Suppressor macrophage treated with lipopolysaccharide for 4 hours (primary cell): ENCODE results near the gene CDH12.
"Not testable (repeated sequence)": the region's sequence is repeated elsewhere in the genome, so short reads cannot be mapped to it uniquely, and the experiment has no call there.

ENCODE experiments used
- DNase-seq: peaks from one replicate; pipeline ENCODE4 v3.0.0-alpha.2; 2020

The CDH12 gene

DNA sequence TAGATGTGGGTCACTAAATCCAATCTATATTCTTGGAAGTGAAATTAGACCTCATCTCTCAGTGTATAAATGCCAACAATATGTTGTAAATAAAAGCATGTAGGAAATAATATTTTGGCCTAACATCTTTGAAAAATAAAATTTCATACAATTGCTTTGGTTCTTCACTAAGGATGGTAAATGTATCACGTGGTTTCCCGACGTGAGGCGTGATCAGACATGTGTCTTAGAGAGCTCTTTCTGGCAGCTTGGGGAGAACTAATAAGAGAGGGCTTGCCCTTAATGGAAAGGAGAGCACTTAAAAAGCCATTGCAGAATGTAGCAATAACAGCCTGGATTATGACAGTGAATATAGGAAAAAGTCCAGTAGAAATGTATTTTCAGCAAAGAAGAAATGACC, 602.6 kb downstream of the CDH12 start:
- DNase-seq: no peak

DNA sequence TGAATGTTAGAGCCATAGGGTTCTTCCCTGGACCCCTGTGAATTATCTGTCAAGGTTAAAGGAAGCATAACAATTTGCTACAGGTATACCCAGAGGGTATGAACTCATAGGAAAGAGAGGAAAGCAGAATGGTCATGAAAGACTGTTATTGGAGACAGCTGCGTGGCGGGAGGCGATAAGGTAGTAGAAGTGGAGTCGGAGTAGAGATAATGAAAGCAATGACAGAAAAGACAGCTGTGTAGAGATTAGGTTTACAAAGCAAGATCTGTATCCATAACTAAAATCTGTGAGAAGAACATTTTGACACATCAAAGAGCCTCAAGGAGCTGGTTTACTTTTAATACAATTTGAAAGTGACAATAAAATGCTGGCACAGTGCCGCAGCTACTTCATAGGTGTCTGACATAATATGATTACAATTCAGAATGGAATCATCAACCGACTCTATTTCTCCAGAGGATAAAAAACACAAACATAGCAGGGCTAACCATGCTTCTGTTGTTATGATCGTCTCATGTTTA, 603.9 kb downstream of the CDH12 start:
- DNase-seq: no peak

DNA sequence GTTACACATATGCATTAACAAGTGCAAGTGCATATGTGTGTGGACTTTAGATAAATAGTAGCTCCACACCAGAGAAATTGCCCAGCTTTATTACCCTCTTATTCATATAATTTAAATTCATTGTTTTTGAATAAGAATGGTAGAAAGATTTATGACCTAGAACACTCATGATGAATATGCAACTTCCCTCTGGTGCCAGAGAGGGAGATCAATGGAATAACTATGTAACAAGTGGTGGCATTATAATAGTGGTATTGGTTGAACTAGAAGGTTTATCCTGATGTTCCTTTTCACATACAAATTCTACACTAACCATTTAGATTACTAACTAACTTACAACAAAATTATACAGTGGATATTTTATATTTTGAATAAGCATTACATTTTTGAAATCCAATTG, 607.4 kb downstream of the CDH12 start:
- no peak for DNase-seq

DNA sequence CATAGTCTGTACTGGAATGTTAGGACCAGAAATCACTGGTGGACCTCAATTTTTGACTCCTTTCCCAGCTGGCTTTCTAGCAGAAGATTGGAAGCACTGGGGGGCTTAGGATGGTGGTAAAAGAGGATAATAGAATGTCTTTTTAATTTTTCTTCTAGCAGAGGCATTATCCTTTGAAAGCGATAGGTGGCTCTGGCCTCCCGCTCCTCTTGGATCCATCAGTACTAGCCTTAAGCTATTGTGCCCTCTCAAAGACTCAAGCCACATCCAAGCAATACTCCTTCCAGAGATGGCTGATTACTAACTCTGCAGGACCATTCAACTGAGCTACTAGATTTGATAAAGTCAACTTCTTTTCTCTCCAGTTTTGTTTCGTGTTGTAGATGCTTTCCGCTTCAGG, 610.6 kb downstream of the CDH12 start:
- no peak for DNase-seq

DNA sequence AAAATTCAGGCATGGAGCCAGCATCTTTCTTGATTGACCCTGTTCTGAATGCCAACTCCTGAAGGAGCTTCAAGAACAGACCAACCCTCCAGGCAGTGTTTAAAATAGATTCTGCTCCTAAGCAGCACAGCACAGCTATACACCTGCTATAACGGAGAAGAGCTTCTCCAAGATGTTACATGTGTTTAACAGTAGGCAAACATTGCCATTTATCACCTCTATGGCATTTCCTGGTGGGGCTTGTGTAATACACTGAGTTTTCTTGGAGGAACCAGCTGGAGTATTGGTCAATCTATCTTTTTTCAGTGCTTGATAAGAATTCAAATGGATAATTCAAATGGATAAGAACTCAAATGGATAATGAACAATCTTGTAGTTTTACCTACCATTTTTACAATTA, 615.1 kb downstream of the CDH12 start:
- no peak for DNase-seq

DNA sequence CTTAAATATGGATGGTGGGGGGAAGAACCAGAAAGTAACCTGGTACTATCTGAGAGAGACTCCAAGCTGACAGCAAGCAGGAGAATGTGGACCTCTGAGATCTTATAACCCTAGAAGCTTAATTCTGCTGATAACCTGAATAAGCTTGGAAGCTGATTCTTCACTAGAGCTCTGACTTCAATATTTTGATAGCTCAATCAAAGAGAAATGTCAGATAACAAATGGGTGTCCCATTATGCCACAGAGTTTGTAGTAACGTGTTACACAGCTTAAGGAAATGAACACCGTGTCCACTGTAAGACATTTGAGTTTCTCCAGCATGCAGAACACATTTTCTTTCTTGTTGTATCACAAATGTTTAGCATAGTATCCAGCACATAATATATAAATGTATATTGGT, 626.7 kb downstream of the CDH12 start:
- no peak for DNase-seq

DNA sequence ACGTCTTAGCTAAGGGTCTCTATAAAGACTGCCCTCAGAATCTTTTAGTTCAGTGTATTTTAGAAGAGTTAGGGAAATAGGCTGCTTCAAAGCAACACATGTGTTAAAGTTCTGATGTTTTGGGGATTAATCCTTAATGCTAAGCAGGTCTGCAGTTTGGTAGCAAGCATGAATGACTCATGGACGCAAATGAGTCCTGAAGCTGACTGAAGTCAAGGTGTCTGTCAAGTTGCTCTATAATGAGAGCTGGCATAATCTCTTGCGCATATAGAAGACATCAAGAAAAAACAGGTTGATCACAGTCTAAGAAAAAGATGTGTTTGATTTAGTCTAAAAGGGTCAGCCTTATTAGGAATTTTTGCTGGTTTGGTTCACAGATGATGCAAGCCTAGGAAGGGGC, 630.1 kb downstream of the CDH12 start:
- DNase-seq: no peak

DNA sequence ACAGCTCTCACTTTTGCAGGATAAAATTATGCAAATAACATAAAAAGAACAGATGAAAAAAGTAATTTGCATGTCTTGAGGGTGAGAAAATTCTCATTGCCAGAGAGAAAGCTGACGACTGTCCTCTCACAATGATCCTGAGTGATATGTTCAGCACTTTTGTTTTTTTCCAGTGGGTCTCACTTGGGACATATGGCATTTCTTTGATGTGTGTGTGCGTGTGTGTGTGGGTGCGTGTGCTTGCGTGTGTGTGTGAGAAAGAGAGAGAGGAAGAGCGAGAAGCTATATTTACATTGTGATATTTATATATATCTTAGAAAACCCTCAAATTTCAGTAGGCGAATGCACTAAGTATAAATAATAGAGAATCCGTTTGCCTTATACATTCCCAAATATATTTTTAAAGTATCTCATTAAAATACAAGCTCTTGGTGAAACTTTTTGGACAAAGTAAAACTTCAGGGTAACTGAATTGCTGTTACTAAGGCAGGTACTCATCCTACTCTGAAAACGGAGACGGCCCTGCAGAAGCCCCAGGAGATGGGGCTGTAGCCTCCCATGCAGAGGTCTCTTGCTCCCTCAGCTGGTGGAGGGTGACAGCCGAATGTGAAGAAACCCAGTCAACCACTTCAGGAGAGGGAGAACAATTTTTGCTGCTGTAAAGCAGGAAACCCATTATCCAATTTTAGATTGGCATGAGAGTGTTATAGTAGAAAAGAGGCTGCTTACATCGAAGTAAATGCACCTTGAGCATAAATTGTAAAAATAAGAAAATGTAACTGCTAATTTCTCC, 639.2 kb downstream of the CDH12 start:
- DNase-seq: not testable (repeated sequence)

DNA sequence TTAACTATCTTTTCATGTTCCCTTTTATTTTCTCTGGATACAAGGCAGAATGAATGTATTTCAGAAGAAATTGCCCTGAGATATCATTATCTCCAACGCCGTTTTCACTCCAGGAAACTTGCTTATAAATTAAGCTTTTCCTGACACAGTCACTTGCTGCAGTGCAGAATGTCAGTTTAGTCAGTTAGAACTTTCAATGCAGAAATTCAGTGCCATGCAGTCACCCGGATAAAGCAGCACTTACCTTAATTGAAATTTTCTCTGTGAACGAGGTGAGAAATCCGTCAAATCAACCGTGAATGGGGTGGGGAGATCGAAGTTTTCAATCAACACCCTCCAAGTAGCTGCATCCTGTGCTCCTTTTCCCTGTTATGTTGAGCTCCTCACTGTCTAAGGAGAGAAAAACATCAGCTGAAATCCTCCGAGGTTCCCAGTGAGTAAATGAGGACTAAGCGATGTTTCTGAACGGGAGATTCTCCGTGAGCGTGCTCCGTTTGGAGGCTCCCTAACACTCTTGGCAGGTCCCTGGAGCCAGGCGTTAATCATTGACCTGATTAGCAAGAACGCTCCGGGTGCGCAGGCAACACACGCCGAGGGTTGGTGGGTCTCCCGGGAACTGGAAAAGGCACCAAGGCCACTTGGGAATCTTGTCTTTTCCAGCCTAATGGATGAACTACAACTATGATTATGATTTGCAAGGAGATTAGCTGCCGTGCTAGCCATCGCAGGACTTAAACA, 640.7 kb downstream of the CDH12 start:
- DNase-seq: not testable (repeated sequence)

DNA sequence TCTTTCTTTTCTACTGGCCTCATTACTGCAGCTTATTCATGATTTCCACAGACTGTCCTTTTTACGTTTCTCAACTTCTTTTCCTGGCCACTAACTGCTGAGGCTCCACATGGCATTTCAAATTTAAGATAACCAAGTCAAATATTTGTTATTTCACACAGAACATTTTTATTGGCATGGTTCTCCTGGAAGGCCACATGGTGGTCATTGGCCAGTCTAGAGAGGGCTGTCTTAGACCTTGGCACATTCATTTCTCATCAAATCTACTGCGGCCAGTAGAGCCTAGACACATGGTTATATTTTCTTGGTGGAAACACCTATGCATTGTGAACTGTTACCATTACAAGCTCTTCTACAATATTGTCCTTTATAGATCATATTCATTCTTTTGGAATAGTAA, 644.7 kb downstream of the CDH12 start:
- DNase-seq: not testable (repeated sequence)

DNA sequence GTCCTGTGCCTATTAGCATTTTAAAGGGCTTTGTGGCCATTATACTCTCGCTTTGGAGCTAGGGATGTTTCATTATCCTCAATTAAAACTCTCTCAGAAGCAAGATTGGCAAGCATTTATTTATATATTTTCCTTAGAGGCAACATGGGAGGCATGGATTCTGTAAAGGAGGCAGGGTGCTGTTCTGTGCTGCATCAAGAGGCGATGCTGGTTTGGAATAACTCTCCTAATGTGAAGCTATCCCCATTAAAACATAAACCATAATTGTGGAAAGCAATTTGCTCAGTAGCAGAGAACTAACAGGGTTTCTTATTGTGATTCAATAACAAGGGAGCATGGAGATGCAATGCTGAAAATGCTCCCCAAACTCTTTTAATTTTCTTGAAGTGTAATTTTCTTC, 664.5 kb downstream of the CDH12 start:
- not testable (repeated sequence) for DNase-seq

DNA sequence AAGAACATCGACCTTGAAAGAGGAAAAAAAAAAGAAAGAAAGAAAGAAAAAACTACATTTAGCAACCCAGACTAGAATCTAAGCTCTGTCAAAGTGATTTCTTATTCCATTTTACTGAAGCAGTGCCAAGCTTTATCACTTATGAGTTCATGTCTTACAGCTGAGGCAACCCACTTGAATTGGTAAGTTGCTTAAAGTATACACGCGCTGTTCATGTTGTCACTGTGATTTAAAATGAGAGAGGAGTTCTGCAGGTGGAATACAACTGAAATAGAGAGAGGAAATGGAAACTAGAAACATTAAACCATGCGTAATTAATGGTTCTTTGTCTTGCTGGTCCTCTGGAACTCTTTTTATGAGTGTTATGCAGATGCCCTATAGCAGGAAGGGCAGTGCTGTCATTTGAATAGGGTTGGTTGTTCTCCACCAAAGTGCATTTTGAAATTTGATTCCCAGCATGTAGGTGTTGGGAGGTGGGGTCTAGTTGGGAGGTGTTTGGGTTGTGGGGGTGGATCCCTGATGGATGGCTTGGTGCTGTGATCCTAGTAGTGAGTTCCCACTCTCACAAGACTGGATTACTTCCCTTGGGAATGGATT, 665.4 kb downstream of the CDH12 start:
- not testable (repeated sequence) for DNase-seq

DNA sequence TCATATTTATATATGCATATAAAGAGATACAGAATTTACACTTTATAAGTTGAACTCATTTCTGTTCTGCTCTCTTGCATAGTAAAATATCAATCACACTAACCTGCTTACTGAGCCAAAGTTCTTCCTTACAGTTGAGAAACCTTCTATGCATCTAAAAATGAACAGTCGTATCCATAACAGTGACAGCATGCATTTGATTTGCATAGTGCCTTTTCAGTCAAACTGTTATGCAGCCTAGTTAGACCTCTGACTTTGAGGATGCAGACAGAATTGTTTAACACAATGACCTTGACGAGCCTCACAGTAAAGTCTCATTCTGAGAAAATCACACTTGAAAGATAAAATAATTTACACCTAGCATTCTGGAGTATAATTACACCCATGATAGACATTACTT, 683.9 kb downstream of the CDH12 start:
- DNase-seq: not testable (repeated sequence)

DNA sequence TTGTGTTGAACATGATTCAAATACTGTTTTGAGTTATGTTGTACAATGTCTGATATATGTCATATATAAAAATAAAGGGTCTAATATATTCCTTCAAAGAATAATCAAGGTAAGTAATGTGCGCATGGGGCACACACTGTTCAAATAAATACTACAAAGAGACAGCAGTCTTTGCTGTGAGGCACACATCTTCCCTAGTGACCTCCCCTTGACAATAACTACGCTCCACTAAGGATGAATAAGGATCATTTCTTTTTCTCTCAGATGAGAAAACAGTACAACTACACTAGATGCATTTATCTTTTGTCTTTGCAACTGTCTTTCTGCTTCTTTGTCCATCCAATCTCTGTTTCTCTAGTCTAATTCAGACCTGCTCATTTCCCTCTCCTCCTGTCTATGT, 684.4 kb downstream of the CDH12 start:
- DNase-seq: not testable (repeated sequence)

DNA sequence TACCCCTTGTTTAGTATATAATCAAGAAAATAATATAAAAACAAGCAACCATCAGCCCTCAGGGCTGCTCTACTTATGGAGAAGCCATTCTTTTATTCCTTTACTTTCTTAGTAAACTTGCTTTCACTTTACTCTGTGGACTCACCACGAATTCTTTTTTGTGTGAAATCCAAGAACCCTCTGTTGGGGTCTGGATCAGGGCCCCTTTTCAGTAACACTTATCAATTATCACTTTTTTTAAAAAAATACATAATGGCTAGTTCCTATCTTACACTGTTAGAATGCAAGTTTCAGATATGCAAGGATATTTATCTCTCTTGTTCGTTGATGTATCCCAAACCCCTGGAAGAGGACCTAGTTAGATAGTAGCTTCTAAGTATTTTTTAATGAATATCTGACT, 687.2 kb downstream of the CDH12 start:
- not testable (repeated sequence) for DNase-seq

DNA sequence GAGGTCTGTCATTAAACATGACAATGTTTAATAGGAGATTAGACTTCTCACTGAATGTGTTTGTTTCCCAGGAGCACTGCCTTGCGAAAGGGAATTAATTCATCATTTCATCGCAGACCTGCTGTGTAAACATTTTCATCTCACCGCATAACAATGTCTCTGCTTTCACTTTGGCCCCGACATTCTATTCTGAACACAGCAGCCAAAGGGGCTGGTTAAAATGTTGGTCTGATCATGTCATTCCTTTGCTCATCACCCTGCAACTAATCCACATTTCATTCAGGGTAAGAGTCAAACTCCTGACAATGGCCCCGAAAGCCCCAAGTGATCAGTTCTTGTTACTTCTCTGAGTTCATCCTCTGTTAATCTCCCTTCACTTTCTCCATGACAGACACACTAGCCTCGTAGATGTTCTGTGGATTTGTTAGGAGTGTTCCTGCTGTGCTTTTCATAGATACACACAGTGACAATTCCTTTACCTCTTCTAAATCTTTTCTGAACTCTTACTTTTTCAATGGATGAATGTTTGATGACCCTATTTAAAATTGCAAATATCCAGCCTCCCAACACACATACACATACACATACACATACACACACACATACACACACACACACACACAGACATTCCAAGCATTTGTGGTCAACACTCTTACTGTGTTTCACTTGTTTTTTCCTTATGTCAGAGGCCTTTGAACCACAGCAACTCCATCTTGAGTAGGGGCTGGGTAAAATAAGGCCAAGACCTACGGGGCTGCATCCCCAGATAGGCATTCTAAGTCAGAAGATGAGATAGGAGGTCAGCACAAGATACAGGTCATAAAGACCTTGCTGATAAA, 688.0 kb downstream of the CDH12 start:
- not testable (repeated sequence) for DNase-seq

DNA sequence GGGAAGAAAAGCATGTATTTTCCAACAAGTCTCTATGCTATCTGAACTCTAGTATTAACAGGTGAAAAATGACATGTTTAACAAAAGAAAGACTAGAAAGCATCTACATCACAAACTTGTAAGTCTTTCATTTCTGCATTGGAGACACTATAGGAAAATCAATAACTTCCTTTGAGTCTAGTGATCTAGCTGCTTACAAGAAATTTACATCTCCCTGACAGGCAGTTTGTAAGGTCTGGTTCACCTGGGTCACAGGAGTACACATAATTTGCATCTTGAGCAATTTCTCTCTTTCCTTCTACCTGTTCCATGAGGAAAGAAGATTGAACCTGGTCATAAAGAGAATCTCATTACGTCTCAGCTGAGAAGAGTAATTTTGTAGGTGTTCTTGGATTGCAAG, 696.2 kb downstream of the CDH12 start:
- DNase-seq: not testable (repeated sequence)

DNA sequence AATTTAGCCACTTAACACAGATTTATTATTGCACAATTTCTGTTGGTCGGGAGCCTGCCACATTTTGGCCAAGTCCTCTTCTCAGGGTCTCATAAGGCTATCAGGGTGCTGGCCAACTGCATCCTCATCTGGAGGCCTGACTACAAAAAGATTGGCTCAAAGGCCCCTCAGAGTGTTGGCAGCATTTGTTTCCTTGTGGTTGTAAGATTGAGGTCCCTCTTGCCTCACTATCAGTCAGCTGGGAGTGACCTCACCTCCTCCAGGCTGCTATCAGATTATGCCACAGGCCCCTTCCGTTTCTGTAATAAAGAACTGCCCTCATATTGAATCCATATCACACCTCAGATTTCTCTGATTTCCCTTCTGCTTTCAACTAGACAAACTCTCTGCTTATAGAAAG, 698.4 kb downstream of the CDH12 start:
- DNase-seq: not testable (repeated sequence)

DNA sequence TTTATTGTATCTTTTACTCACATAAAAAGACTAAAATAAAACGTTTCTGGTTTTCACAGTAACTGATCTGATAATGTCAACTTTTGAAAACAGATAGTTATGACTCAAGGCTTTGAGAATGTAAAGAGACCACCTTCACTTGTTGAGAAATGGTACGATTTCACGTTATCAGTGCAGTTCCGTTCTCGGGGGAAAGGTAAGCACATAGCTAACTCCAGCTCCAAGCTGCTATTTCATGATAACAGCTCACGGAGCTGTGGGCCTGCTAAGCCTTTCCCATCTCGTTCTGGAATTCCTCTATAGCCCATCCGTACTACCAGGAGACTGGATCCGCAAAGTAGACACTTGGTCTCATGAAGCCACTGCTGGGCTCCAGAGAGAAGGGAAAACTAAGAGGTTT, 701.3 kb downstream of the CDH12 start:
- DNase-seq: not testable (repeated sequence)

DNA sequence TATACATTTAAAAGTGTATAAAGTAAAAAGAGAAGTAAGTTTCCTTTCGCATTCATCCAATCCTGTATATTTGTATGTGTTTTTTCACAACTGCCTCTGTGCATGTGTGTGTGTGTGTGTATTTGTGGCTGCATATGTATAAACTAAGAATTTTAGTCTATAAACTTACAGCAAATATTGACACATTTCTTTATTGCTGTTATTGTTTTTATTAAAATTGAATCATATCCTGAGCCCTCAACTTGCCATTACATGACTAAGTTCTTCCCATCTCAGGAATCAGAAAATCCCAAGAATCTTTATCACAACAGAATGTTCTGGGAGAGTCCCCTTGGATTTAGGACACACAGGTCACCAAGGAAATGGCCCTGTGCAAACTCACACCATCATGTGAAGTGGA, 712.7 kb downstream of the CDH12 start:
- DNase-seq: not testable (repeated sequence)

DNA sequence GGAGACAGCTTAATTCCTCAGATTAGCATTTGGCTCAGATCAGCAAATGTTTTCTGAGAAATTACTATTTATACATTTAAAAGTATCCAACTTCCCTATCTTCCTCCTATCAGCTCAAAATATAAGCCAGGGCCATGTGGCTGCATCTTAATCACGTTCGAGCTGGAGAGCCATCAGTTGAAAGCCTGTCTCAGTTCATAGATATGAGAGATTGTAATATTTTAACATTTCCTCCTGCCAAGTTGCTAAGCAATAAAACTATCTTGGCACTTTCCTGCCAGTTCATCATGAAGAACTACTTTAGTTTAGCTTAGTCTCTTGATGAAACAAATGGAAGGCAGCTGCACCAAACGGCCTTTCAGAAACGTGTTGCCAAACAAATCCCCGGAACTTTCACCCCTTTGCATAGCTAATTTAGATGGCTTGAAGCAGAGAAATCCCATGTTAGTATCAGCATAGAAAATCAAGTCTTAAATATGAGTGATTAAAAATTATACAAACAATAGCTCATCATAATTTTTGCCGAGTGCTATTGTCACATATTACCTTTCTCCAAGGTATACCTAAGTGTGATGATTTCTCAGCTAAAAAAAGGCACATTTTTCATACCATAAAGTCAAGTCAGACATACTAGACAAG, 713.4 kb downstream of the CDH12 start:
- DNase-seq: not testable (repeated sequence)

DNA sequence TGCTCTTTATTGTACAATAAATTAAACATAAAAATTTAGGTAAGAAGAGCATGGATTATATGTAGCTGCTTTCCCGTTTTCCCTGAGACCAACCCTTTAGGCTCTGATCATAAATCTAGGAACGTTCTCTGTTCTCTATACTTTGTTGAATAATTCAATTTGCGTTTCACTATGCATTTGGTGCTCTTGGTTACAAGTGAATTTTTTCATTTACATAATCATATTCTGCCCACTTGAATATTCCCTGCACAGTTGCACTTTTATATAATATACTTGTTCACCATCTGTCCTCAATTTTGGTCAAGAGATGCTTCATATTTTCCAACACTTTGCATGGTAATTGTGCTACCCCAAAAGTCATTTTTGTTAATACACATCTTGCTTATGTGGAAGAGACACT, 741.8 kb downstream of the CDH12 start:
- no peak for DNase-seq
